NT2/D1 (cell line): ENCODE results near the gene NEUROG2.
"Not testable (repeated sequence)": the region's sequence is repeated elsewhere in the genome, so short reads cannot be mapped to it uniquely, and the experiment has no call there.

ENCODE experiments used
- DNase-seq: peaks from one replicate; pipeline ENCODE4 v3.0.0-alpha.2; 2011; ENCODE audit warnings: low read depth, low spot score
- H3K27me3 ChIP-seq: 2 replicates; pipeline ENCODE4 v1.6.0; 2011; ENCODE audit warnings: mild to moderate bottlenecking; ENCODE audit not compliant: insufficient read length, insufficient read depth
- H3K36me3 ChIP-seq: 2 replicates; pipeline ENCODE4 v1.6.1; 2011; ENCODE audit warnings: mild to moderate bottlenecking, low read length, mixed read lengths; ENCODE audit not compliant: insufficient read depth, insufficient read length
- H3K4me1 ChIP-seq: 2 replicates; pipeline ENCODE4 v1.5.1; 2011; ENCODE audit not compliant: insufficient read depth, insufficient read length
- H3K4me3 ChIP-seq: 2 replicates; pipeline ENCODE4 v1.5.1; 2011; ENCODE audit warnings: low read depth; ENCODE audit not compliant: insufficient read length
- H3K9ac ChIP-seq: 2 replicates; pipeline ENCODE4 v1.6.0; 2011; ENCODE audit warnings: low read depth; ENCODE audit not compliant: insufficient read length
- H3K9me3 ChIP-seq: 2 replicates; pipeline ENCODE4 v1.5.1; 2011; ENCODE audit warnings: mild to moderate bottlenecking, low read length; ENCODE audit not compliant: insufficient read depth
- SUZ12 ChIP-seq: IDR thresholded peaks from 2 replicates; pipeline ENCODE4 v1.6.1; 2011; ENCODE audit not compliant: insufficient read length, insufficient read depth; ENCODE audit errors: extremely low read depth
- YY1 ChIP-seq: IDR thresholded peaks from 2 replicates; pipeline ENCODE4 v1.6.1; 2011; ENCODE audit not compliant: insufficient read length, insufficient read depth
- ZNF274 ChIP-seq: IDR thresholded peaks from 2 replicates; pipeline ENCODE4 v1.6.1; 2011; ENCODE audit warnings: mild to moderate bottlenecking, low read depth, low read length

The NEUROG2 gene

GRCh38 chr4:112557676-112558411 lies 41.9 kb upstream of the NEUROG2 start:
- Histone ChIP-seq H3K27me3 (no peaks in the 10 kb centered on the region), H3K4me3 (no peak overlapping the region), H3K36me3 (peaks cover 14% of the 10 kb centered on the region), H3K9ac (no peak overlapping the region), H3K9me3 (no peaks in the 10 kb centered on the region), H3K4me1 (no peaks in the 10 kb centered on the region)
- DNase-seq = no peak
- TF ChIP-seq SUZ12 = no peak
- no peak for TF ChIP-seq YY1
- no peak for TF ChIP-seq ZNF274

GRCh38 chr4:112554271-112554670 lies 38.3 kb upstream of the NEUROG2 start:
- not testable (repeated sequence) for DNase-seq, H3K4me1 ChIP-seq, H3K9ac ChIP-seq, H3K4me3 ChIP-seq, H3K9me3 ChIP-seq, H3K27me3 ChIP-seq
- peaks cover 10% of the 10 kb centered on the region for H3K36me3 ChIP-seq

GRCh38 chr4:112552668-112553067 lies 36.7 kb upstream of the NEUROG2 start:
- H3K9me3 ChIP-seq = no peaks in the 10 kb centered on the region
- no peak overlapping the region for H3K9ac ChIP-seq
- DNase-seq = no peak
- H3K4me3 ChIP-seq = no peak overlapping the region
- no peak for TF ChIP-seq YY1
- no peak for TF ChIP-seq ZNF274
- TF ChIP-seq SUZ12 = no peak
- H3K4me1 ChIP-seq = no peaks in the 10 kb centered on the region
- no peaks in the 10 kb centered on the region for H3K27me3 ChIP-seq
- peaks cover 8% of the 10 kb centered on the region for H3K36me3 ChIP-seq

GRCh38 chr4:112550728-112551127 lies 34.7 kb upstream of the NEUROG2 start:
- no peaks in the 10 kb centered on the region for H3K27me3 ChIP-seq
- no peaks in the 10 kb centered on the region for H3K4me1 ChIP-seq
- no peak for TF ChIP-seq SUZ12
- TF ChIP-seq ZNF274 = no peak
- no peak for TF ChIP-seq YY1
- peaks cover 2% of the 10 kb centered on the region for H3K36me3 ChIP-seq
- H3K9me3 ChIP-seq = no peaks in the 10 kb centered on the region
- no peak overlapping the region for H3K9ac ChIP-seq
- H3K4me3 ChIP-seq = no peak overlapping the region
- no peak for DNase-seq

GRCh38 chr4:112546476-112546875 lies 30.5 kb upstream of the NEUROG2 start:
- no peaks in the 10 kb centered on the region for H3K9me3 ChIP-seq
- no peak for TF ChIP-seq ZNF274
- TF ChIP-seq SUZ12 = no peak
- no peak for TF ChIP-seq YY1
- DNase-seq = no peak
- no peak overlapping the region for H3K4me3 ChIP-seq
- H3K4me1 ChIP-seq = no peaks in the 10 kb centered on the region
- no peak overlapping the region for H3K9ac ChIP-seq
- H3K27me3 ChIP-seq = no peaks in the 10 kb centered on the region
- H3K36me3 ChIP-seq = no peaks in the 10 kb centered on the region

- Histone ChIP-seq H3K9ac (no peak overlapping the region), H3K27me3 (no peaks in the 10 kb centered on the region), H3K4me1 (no peaks in the 10 kb centered on the region), H3K36me3 (no peaks in the 10 kb centered on the region), H3K9me3 (no peaks in the 10 kb centered on the region), H3K4me3 (no peak overlapping the region)
- TF ChIP-seq ZNF274 (no peak), SUZ12 (no peak), YY1 (no peak)
- DNase-seq = no peak
Measured at GRCh38 chr4:112545346-112545745, 29.4 kb upstream of the NEUROG2 start.

GRCh38 chr4:112540695-112541094 lies 24.7 kb upstream of the NEUROG2 start:
- H3K36me3 ChIP-seq = peaks cover 3% of the 10 kb centered on the region
- TF ChIP-seq SUZ12 (no peak), ZNF274 (no peak), YY1 (no peak)
- H3K27me3 ChIP-seq = no peaks in the 10 kb centered on the region
- no peak overlapping the region for H3K4me3 ChIP-seq
- H3K9me3 ChIP-seq = no peaks in the 10 kb centered on the region
- H3K9ac ChIP-seq = no peak overlapping the region
- DNase-seq = no peak
- no peaks in the 10 kb centered on the region for H3K4me1 ChIP-seq

GRCh38 chr4:112536123-112536522 lies 20.1 kb upstream of the NEUROG2 start:
- DNase-seq = no peak
- Histone ChIP-seq H3K9ac (no peak overlapping the region), H3K4me3 (no peak overlapping the region), H3K27me3 (no peaks in the 10 kb centered on the region), H3K4me1 (no peaks in the 10 kb centered on the region), H3K36me3 (peaks cover 3% of the 10 kb centered on the region), H3K9me3 (no peaks in the 10 kb centered on the region)
- TF ChIP-seq ZNF274 = no peak
- no peak for TF ChIP-seq SUZ12
- TF ChIP-seq YY1 = no peak
